ENCODE measurements around the gene HLA-B. TPM values are rescaled to one million over a fixed set of nuclear protein-coding genes. Genes with fewer than 3 reads are reported as not detected.

Gene HLA-B
- polyA plus RNA-seq, 1 donor from 2014 or later = 9.4 TPM

DNA sequence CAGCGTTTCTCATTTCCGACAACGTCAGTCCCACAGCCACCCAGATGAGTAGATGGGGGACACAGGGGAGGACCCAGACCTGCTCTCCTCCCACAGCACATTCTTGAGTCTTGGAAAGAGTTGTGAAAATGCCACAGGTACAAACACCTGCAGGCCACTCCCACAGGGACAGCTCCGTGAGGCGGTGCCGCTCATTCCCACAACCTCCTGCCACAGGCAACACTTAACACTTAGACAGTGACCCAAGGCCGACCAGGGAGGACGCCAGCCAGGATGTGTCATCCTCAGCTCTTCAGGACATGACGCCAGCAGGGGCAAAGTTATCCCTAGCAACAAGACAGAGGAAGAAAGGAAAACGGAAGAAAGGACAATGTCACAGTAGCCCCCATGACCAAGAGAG, 22.9 kb upstream of the HLA-B start:
- Histone ChIP-seq H3K36me3 (ENCODE audit: insufficient read depth, low read length) (no peaks in the 10 kb centered on the region), H3K4me2 (ENCODE audit: low read length) (no peak overlapping the region), H3K9me3 (ENCODE audit: low read length) (no peaks in the 10 kb centered on the region), H3K4me3 (ENCODE audit: low read length) (no peak overlapping the region), H3K9ac (ENCODE audit: low read length) (no peak overlapping the region), H3F3A (ENCODE audit: insufficient read depth, low read length, poor library complexity, severe bottlenecking) (no peaks in the 10 kb centered on the region), H2AFZ (ENCODE audit: low read depth, low read length) (no peak overlapping the region), H4K20me1 (ENCODE audit: insufficient read depth) (no peaks in the 10 kb centered on the region), H3K9me2 (ENCODE audit: insufficient read depth, low read length) (no peaks in the 10 kb centered on the region), H3K79me2 (replicated peaks; ENCODE audit: insufficient read depth, low read length) (no peaks in the 10 kb centered on the region), H3K27me3 (ENCODE audit: insufficient read depth, low read depth, low read length) (no peaks in the 10 kb centered on the region), H3K27ac (ENCODE audit: low read length) (no peak overlapping the region)
- TF ChIP-seq MXI1 (conservative IDR thresholded peaks at IDR 0.05; ENCODE audit: poor library complexity, severe bottlenecking) (no peak), EZH2 (IDR thresholded peaks at IDR 0.05; ENCODE audit: borderline replicate concordance, insufficient read depth, low read length, poor library complexity, severe bottlenecking) (no peak), EP300 (conservative IDR thresholded peaks at IDR 0.05; ENCODE audit: poor library complexity, severe bottlenecking) (no peak), POLR2AphosphoS5 (IDR thresholded peaks at IDR 0.05) (no peak), RAD21 (conservative IDR thresholded peaks at IDR 0.05) (no peak), SMC3 (conservative IDR thresholded peaks at IDR 0.05; ENCODE audit: poor library complexity) (no peak), TAF1 (IDR thresholded peaks at IDR 0.05; ENCODE audit: low read depth) (no peak)
- TF ChIP-seq, protein P1, sequence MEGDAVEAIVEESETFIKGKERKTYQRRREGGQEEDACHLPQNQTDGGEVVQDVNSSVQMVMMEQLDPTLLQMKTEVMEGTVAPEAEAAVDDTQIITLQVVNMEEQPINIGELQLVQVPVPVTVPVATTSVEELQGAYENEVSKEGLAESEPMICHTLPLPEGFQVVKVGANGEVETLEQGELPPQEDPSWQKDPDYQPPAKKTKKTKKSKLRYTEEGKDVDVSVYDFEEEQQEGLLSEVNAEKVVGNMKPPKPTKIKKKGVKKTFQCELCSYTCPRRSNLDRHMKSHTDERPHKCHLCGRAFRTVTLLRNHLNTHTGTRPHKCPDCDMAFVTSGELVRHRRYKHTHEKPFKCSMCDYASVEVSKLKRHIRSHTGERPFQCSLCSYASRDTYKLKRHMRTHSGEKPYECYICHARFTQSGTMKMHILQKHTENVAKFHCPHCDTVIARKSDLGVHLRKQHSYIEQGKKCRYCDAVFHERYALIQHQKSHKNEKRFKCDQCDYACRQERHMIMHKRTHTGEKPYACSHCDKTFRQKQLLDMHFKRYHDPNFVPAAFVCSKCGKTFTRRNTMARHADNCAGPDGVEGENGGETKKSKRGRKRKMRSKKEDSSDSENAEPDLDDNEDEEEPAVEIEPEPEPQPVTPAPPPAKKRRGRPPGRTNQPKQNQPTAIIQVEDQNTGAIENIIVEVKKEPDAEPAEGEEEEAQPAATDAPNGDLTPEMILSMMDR (IDR thresholded peaks at IDR 0.05; ENCODE audit: poor library complexity, severe bottlenecking) = no peak
- TF ChIP-seq, protein P2, sequence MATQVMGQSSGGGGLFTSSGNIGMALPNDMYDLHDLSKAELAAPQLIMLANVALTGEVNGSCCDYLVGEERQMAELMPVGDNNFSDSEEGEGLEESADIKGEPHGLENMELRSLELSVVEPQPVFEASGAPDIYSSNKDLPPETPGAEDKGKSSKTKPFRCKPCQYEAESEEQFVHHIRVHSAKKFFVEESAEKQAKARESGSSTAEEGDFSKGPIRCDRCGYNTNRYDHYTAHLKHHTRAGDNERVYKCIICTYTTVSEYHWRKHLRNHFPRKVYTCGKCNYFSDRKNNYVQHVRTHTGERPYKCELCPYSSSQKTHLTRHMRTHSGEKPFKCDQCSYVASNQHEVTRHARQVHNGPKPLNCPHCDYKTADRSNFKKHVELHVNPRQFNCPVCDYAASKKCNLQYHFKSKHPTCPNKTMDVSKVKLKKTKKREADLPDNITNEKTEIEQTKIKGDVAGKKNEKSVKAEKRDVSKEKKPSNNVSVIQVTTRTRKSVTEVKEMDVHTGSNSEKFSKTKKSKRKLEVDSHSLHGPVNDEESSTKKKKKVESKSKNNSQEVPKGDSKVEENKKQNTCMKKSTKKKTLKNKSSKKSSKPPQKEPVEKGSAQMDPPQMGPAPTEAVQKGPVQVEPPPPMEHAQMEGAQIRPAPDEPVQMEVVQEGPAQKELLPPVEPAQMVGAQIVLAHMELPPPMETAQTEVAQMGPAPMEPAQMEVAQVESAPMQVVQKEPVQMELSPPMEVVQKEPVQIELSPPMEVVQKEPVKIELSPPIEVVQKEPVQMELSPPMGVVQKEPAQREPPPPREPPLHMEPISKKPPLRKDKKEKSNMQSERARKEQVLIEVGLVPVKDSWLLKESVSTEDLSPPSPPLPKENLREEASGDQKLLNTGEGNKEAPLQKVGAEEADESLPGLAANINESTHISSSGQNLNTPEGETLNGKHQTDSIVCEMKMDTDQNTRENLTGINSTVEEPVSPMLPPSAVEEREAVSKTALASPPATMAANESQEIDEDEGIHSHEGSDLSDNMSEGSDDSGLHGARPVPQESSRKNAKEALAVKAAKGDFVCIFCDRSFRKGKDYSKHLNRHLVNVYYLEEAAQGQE (IDR thresholded peaks at IDR 0.05; ENCODE audit: borderline replicate concordance) = no peak

DNA sequence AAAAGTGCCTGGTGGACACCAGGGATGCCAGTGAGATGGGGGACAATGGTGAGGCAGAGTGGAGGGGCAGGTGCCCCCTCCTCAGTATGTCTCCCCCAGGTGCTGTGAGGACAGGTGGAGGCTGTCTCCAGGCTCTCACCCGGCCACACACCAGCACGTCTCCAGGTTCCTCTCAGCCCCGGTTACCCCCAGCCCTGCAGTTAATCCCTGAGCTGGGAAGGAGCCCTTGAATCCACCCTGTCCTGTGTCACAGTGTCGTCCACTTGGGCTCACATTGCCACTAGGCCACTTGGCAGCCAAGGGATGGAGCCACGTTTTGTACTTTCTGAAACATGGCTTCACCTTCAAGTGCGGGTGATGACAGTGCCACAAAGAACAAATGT, 21.7 kb upstream of the HLA-B start:
- Histone ChIP-seq H3K9ac (ENCODE audit: low read length) (no peak overlapping the region), H3K9me2 (ENCODE audit: insufficient read depth, low read length) (no peaks in the 10 kb centered on the region), H3K27me3 (ENCODE audit: insufficient read depth, low read depth, low read length) (no peaks in the 10 kb centered on the region), H4K20me1 (ENCODE audit: insufficient read depth) (no peaks in the 10 kb centered on the region), H3K4me2 (ENCODE audit: low read length) (no peak overlapping the region), H3F3A (ENCODE audit: insufficient read depth, low read length, poor library complexity, severe bottlenecking) (no peaks in the 10 kb centered on the region), H3K27ac (ENCODE audit: low read length) (no peak overlapping the region), H3K36me3 (ENCODE audit: insufficient read depth, low read length) (no peaks in the 10 kb centered on the region), H3K79me2 (replicated peaks; ENCODE audit: insufficient read depth, low read length) (no peaks in the 10 kb centered on the region), H3K9me3 (ENCODE audit: low read length) (no peaks in the 10 kb centered on the region), H2AFZ (ENCODE audit: low read depth, low read length) (no peak overlapping the region), H3K4me3 (ENCODE audit: low read length) (no peak overlapping the region)
- no peak for TF ChIP-seq SMC3 (conservative IDR thresholded peaks at IDR 0.05; ENCODE audit: poor library complexity)
- TF ChIP-seq MXI1 (conservative IDR thresholded peaks at IDR 0.05; ENCODE audit: poor library complexity, severe bottlenecking) = no peak
- TF ChIP-seq, protein P1 (IDR thresholded peaks at IDR 0.05; ENCODE audit: poor library complexity, severe bottlenecking) = no peak
- no peak for TF ChIP-seq RAD21 (conservative IDR thresholded peaks at IDR 0.05)
- no peak for TF ChIP-seq EP300 (conservative IDR thresholded peaks at IDR 0.05; ENCODE audit: poor library complexity, severe bottlenecking)
- TF ChIP-seq, protein P2 (IDR thresholded peaks at IDR 0.05; ENCODE audit: borderline replicate concordance) = no peak
- TF ChIP-seq TAF1 (IDR thresholded peaks at IDR 0.05; ENCODE audit: low read depth) = no peak
- no peak for TF ChIP-seq EZH2 (IDR thresholded peaks at IDR 0.05; ENCODE audit: borderline replicate concordance, insufficient read depth, low read length, poor library complexity, severe bottlenecking)
- no peak for TF ChIP-seq POLR2AphosphoS5 (IDR thresholded peaks at IDR 0.05)

Measured in neural cell (in vitro differentiated cells).